MCF 10A (cell line): ENCODE results near the gene IRF4. TPM values are rescaled to one million over a fixed set of nuclear protein-coding genes. Genes with fewer than 3 reads are reported as not detected.

Experiments used
- BruUV-seq: library from RNA; stranded (reverse); fragments of 400-500 nt; replicated peaks from 2 replicates; lab custom pipeline; 2021; lab: Mats Ljungman, UMichigan
- CTCF ChIA-PET: fragments of 300-600 bp; sonication (Branson Sonifier 250); formaldehyde crosslinking; extraction: SDS; loops from one replicate; lab custom pipeline; 2021; ENCODE audit warnings: antibody characterized with exemption, inconsistent platforms; lab: Yijun Ruan, JAX
- POLR2A ChIA-PET: fragments of 300-600, 350-650 bp; sonication (Branson Sonifier 250); formaldehyde crosslinking; extraction: SDS; loops from one replicate; lab custom pipeline; 2020; ENCODE audit warnings: antibody characterized with exemption, inconsistent platforms; lab: Yijun Ruan, JAX
- DNase-seq: peaks from one replicate; pipeline ENCODE4 v3.0.0-alpha.2; 2018; ENCODE audit not compliant: unreplicated experiment
- H3K27ac Mint-ChIP-seq: one replicate; pipeline ENCODE4 v1.8.0; 2022; ENCODE audit warnings: mild to moderate bottlenecking, low read depth, mixed read lengths; ENCODE audit not compliant: unreplicated experiment
- H3K27me3 Mint-ChIP-seq: one replicate; pipeline ENCODE4 v1.8.0; 2022; ENCODE audit warnings: mixed read lengths; ENCODE audit not compliant: insufficient read depth, unreplicated experiment
- H3K36me3 Mint-ChIP-seq: one replicate; pipeline ENCODE4 v1.8.0; 2022; ENCODE audit warnings: mild to moderate bottlenecking, moderate library complexity, mixed read lengths; ENCODE audit not compliant: insufficient read depth, unreplicated experiment
- H3K4me1 Mint-ChIP-seq: one replicate; pipeline ENCODE4 v1.8.0; 2022; ENCODE audit warnings: mixed read lengths; ENCODE audit not compliant: insufficient read depth, unreplicated experiment
- H3K4me3 Mint-ChIP-seq: one replicate; pipeline ENCODE4 v1.8.0; 2022; ENCODE audit warnings: mild to moderate bottlenecking, moderate library complexity, mixed read lengths; ENCODE audit not compliant: unreplicated experiment
- H3K9me3 Mint-ChIP-seq: one replicate; pipeline ENCODE4 v1.8.0; 2022; ENCODE audit warnings: mixed read lengths; ENCODE audit not compliant: unreplicated experiment
- intact Hi-C: fragments of 100-400 bp; cut with micrococcal nuclease; formaldehyde crosslinking; loops from 2 replicates; pipeline ENCODE4 v1.14.1; 2022
- total RNA-seq: library from RNA; stranded (reverse); gene quantifications from 2 replicates; pipeline ENCODE4 v1.2.3, GENCODE V29; 2022
- TF ChIP-seq, protein P1 (sequence below): fragments of 200-600 bp; IDR thresholded peaks from one replicate; pipeline ENCODE4 v1.8.0; 2022; ENCODE audit warnings: antibody characterized with exemption, mild to moderate bottlenecking; ENCODE audit not compliant: unreplicated experiment

The IRF4 gene
- total RNA-seq, 1 experiment from 2014 or later: not detected

DNA sequence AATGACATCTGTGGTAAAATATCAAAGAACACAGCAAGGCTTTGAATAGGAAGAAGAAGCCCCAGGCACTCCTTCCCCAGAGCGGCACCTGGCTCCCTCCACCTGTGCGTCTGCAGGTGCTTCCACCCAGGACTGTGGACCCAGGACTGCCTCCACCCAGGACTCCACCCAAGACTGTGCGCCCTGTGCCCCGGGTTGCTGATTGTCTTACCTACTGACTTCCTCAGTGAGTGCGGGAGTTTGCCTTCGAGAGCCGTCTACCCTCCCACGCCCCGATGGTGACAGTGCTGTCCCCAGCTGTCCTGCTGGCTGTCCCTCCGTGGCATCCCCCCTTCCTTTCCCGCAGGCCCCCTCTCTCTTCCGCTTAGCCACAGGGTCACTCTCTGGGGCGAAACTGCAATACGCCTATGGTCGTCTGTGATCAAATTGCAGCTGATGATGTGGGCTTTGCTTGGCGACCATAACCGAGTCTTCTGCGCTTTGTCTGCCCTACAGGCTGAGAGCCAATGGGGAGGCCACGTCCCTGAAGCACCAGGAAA is 52.1 kb downstream of the IRF4 start:
- intact Hi-C loops: no loop called here
- no TSS peak for BruUV-seq
- Mint-ChIP-seq H3K27ac (no peak overlapping the region), H3K9me3 (peaks cover 4% of the 10 kb centered on the region), H3K27me3 (no peaks in the 10 kb centered on the region), H3K4me1 (no peaks in the 10 kb centered on the region), H3K4me3 (no peak overlapping the region), H3K36me3 (no peaks in the 10 kb centered on the region)
- no peak for DNase-seq
- CTCF ChIA-PET: no interaction called here
- POLR2A ChIA-PET: no interaction called here
- TF ChIP-seq, protein P1, sequence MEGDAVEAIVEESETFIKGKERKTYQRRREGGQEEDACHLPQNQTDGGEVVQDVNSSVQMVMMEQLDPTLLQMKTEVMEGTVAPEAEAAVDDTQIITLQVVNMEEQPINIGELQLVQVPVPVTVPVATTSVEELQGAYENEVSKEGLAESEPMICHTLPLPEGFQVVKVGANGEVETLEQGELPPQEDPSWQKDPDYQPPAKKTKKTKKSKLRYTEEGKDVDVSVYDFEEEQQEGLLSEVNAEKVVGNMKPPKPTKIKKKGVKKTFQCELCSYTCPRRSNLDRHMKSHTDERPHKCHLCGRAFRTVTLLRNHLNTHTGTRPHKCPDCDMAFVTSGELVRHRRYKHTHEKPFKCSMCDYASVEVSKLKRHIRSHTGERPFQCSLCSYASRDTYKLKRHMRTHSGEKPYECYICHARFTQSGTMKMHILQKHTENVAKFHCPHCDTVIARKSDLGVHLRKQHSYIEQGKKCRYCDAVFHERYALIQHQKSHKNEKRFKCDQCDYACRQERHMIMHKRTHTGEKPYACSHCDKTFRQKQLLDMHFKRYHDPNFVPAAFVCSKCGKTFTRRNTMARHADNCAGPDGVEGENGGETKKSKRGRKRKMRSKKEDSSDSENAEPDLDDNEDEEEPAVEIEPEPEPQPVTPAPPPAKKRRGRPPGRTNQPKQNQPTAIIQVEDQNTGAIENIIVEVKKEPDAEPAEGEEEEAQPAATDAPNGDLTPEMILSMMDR: no peak

DNA sequence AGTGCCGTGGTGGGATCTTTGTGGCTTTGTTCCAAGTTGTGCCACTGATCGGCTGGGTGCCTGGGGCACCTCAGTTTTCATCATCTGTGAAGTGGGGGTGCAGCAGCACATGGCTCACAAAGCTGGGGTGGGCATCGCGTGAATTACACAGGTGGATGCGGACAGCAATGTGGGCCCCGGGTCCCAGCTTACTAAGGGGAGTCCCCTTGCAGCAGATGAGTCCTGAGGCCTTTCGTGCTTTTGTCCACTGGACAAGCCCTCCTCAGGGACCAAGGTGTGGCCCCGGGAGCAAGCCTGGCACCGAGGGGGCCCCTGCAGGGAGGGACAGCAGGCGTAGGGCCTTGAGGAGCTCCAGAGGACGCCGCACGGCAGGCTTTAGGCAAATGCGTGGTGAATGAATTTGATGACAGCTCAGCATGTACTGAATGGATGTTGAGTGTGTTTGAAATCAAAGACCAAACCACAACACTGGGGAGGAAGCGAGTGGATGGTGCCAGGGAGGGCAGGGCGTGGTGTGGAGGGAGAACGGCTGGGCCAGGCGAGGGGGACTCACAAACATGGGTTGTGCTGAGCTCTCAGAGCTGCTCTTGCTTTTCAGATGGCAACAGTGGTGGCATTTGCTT is 53.2 kb downstream of the IRF4 start:
- Mint-ChIP-seq H3K4me3 (no peak overlapping the region), H3K27me3 (no peaks in the 10 kb centered on the region), H3K9me3 (peaks cover 13% of the 10 kb centered on the region), H3K4me1 (no peaks in the 10 kb centered on the region), H3K36me3 (no peaks in the 10 kb centered on the region), H3K27ac (no peak overlapping the region)
- BruUV-seq: no TSS peak
- intact Hi-C loops: no loop called here
- TF ChIP-seq, protein P1: no peak
- no peak for DNase-seq
- ChIA-PET CTCF (interaction anchor here (1.2 kb wide), 1 partner anchor 10 kb away, joined by 3 read pairs; no protein-coding TSS in a partner anchor), POLR2A (no interaction called here)

DNA sequence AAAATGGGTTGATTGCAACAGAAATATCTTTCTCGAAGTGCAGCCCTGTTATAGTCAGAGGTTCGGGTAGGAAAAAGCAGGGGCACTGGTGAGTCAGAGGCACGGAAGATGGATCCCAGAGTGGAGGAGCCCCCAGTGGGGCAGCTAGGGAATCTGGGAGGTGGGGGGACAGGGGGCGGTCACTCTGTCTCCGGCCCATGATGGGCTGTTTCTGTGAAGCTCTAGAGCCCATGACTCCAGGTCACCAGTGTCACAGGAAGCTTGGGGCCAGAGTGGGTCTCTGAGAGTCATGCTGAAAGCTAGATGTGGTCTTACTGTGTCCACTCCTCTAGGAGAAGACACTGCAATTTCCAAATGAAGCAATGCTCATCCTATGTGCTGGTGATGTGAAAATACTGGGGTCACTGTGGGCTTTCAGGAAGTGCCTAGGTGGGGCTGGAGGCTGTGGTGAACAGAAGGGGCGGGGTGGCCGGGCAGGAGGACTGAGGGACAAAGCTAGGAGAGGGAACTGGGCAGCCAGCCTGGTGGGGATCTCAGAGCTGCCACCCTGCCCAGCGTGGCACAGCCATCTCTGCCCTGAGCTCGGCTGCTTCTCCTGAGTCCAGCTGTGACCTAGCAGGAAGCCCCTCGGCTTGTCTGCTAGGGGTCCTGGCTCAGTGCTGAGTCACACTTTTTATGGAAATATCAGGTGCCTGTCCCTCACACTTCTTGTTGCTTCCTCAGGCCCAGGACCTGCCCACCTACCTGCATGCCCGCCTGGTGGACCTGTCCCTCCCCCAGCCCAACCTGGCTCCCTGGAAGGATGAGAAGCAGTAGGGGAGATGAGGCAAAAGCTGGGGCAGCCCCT is 54.2 kb downstream of the IRF4 start:
- no TSS peak for BruUV-seq
- no peak overlapping the region for H3K4me3 Mint-ChIP-seq
- intact Hi-C loops: no loop called here
- no peaks in the 10 kb centered on the region for H3K27me3 Mint-ChIP-seq
- CTCF ChIA-PET: interaction anchor here (0.6 to 1.2 kb wide), 3 partner anchors 9 to 154 kb away, joined by 3 read pairs; no protein-coding TSS in a partner anchor
- no peak for DNase-seq
- H3K36me3 Mint-ChIP-seq: no peaks in the 10 kb centered on the region
- POLR2A ChIA-PET: interaction anchor here (0.5 kb wide), 1 partner anchor 57 kb away, joined by 4 read pairs; no protein-coding TSS in a partner anchor
- H3K27ac Mint-ChIP-seq: no peak overlapping the region
- TF ChIP-seq, protein P1: no peak
- H3K4me1 Mint-ChIP-seq: no peaks in the 10 kb centered on the region
- H3K9me3 Mint-ChIP-seq: peaks cover 13% of the 10 kb centered on the region
